Sigmoid colon (tissue), 7 donors: ENCODE results near the gene RAB37. TPM values are rescaled to one million over a fixed set of nuclear protein-coding genes. Genes with fewer than 3 reads are reported as not detected.

Experiments
- DNase-seq: peaks from one replicate; pipeline ENCODE4 v3.0.0-alpha.2; 2019
- H3K27ac ChIP-seq, 4 donors: fragments of 200-600 bp; sonication (generic); one replicate each; pipeline ENCODE4 v1.5.1; 2016 to 2019; ENCODE audit warnings: mild to moderate bottlenecking in 1 of 4
- H3K27me3 ChIP-seq, 3 donors: fragments of 200-600 bp; sonication (generic); one replicate each; pipeline ENCODE4 v1.5.1; 2019; ENCODE audit warnings: mild to moderate bottlenecking in 1 of 3
- H3K36me3 ChIP-seq, 4 donors: fragments of 200-600 bp; sonication (generic); one replicate each; pipeline ENCODE4 v1.5.1; 2016 to 2019
- H3K4me1 ChIP-seq, 4 donors: fragments of 200-600 bp; sonication (generic); one replicate each; pipeline ENCODE4 v1.5.1; 2017 to 2019
- H3K4me3 ChIP-seq, 4 donors: fragments of 200-600 bp; sonication (generic); one replicate each; pipeline ENCODE4 v1.5.1; 2017 to 2019; ENCODE audit warnings: mild to moderate bottlenecking in 2 of 4, moderate library complexity in 1 of 4
- H3K9me3 ChIP-seq, 4 donors: fragments of 200-600 bp in 3 of 4; sonication (generic) in 3 of 4; one replicate each; pipeline versions ENCODE4 v1.5.1 to v1.6.1; 2013 to 2019
- EP300 ChIP-seq, 4 donors: sonication (generic); formaldehyde crosslinking; IDR thresholded peaks; one replicate each; pipeline ENCODE4 v1.6.1; 2017; ENCODE audit warnings: antibody characterized with exemption in 4 of 4
- POLR2A ChIP-seq, 2 donors: fragments of 450-650 bp; IDR thresholded peaks; one replicate each; pipeline ENCODE4 v1.6.1; 2016; ENCODE audit warnings: antibody characterized with exemption in 2 of 2, mild to moderate bottlenecking in 2 of 2, moderate library complexity in 2 of 2
- POLR2AphosphoS5 ChIP-seq, 4 donors: sonication (generic); formaldehyde crosslinking; IDR thresholded peaks; one replicate each; pipeline ENCODE4 v1.6.1; 2017; ENCODE audit warnings: antibody characterized with exemption in 4 of 4
- WGBS, 2 donors: extraction: QIAGEN DNeasy Blood & Tissue Kit; methylation state at CpG; one replicate each; pipeline ENCODE4 v1.1.7; 2013; 5-methylcytosine and 5-hydroxymethylcytosine counted together
- intact Hi-C: fragments of 100-400 bp; cut with DNase I; formaldehyde crosslinking; loops from one replicate; pipeline ENCODE4 v1.15.1; 2023
- polyA plus RNA-seq, 3 donors: library from polyadenylated mRNA; stranded (reverse); fragments of 200-250 nt; gene quantifications; one replicate each; pipeline ENCODE4 v1.2.3, GENCODE V29; 2013
- total RNA-seq, 4 donors: library from RNA; depleted of rRNA; stranded (reverse); fragments of >200 nt; gene quantifications; one replicate each; pipeline ENCODE4 v1.1.0, GENCODE V29; 2016
- TF ChIP-seq, protein P1 (sequence below), 4 experiments: fragments of 450-650 bp in 3 of 4; fragments of 200-600 bp in 1 of 4; IDR thresholded peaks; one replicate each; pipeline ENCODE4 v1.5.1; 2016 to 2019; ENCODE audit warnings: antibody characterized with exemption in 4 of 4, mild to moderate bottlenecking in 3 of 4, moderate library complexity in 2 of 4
- donor health status: healthy with polysubstance abuse.
- donor health status: Bipolar disorder and iron deficiency.
- donor health status: healthy.

Gene RAB37
- total and polyA plus RNA-seq, 7 donors, result 0.54 to 28.8 (median 4.1) TPM

DNA sequence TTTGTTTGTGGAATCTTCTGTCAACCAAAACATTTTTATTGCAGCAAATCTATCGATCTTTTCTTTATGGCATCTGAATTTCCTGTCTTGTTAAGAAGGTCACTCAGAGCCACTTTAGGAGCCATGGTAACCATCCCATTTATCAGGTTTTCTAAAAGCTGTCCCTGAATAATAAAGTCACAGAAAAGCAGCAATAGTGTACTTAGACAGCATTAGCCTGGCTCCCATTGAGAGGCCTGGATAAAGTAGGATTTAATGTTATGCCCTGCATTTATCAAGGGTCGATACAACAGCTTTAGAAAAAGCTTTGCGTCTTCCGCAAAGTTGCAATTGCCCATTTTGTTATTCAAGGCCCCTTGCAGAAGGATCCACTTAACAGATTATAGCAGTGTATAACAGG is 14.3 kb upstream of the RAB37 start:
- Histone ChIP-seq H3K4me3 (no peak overlapping the region), H3K27me3 (no peaks in the 10 kb centered on the region), H3K27ac (no peak overlapping the region), H3K36me3 (no peaks in the 10 kb centered on the region), H3K4me1 (no peaks in the 10 kb centered on the region), H3K9me3 (no peaks in the 10 kb centered on the region)
- 75 to 84% methylated on average over 4 of the region's 4 CpGs for WGBS, 2 donors
- intact Hi-C loops, result no loop called here
- no peak for DNase-seq
- TF ChIP-seq POLR2AphosphoS5 (IDR thresholded peaks at IDR 0.05), result no peak
- TF ChIP-seq POLR2A (IDR thresholded peaks at IDR 0.05), result no peak
- TF ChIP-seq, protein P1, sequence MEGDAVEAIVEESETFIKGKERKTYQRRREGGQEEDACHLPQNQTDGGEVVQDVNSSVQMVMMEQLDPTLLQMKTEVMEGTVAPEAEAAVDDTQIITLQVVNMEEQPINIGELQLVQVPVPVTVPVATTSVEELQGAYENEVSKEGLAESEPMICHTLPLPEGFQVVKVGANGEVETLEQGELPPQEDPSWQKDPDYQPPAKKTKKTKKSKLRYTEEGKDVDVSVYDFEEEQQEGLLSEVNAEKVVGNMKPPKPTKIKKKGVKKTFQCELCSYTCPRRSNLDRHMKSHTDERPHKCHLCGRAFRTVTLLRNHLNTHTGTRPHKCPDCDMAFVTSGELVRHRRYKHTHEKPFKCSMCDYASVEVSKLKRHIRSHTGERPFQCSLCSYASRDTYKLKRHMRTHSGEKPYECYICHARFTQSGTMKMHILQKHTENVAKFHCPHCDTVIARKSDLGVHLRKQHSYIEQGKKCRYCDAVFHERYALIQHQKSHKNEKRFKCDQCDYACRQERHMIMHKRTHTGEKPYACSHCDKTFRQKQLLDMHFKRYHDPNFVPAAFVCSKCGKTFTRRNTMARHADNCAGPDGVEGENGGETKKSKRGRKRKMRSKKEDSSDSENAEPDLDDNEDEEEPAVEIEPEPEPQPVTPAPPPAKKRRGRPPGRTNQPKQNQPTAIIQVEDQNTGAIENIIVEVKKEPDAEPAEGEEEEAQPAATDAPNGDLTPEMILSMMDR (IDR thresholded peaks at IDR 0.05), result no peak

DNA sequence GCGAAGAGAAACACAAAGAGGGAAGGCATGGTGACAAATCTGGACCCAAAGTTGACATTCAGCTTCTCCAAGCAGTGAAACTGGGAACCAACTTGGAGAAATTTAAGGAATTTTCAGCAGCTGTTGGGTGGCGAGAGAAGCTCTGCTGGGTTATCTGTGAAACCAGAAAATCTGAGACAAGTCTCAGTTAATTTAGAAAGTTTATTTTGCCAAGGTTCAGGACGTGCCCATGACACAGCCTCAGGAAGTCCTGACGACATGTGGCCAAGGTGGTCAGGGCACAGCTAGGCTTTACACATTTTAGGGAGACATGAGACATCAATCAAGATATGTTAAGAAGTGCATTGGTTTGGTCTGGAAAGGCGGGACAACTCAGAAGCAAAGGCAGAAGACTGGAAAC is 13.2 kb upstream of the RAB37 start:
- TF ChIP-seq POLR2A (IDR thresholded peaks at IDR 0.05), result no peak
- no peak for TF ChIP-seq EP300 (IDR thresholded peaks at IDR 0.05)
- no peak for TF ChIP-seq POLR2AphosphoS5 (IDR thresholded peaks at IDR 0.05)
- TF ChIP-seq, protein P1 (IDR thresholded peaks at IDR 0.05), result no peak
- H3K4me3 ChIP-seq, result no peak overlapping the region
- H3K27me3 ChIP-seq, result no peaks in the 10 kb centered on the region
- WGBS, 2 donors, result 73 to 86% methylated on average over 5 of the region's 5 CpGs
- no peaks in the 10 kb centered on the region for H3K4me1 ChIP-seq
- intact Hi-C loops, result no loop called here
- no peak overlapping the region for H3K27ac ChIP-seq
- DNase-seq, result no peak
- H3K9me3 ChIP-seq, result no peaks in the 10 kb centered on the region
- no peaks in the 10 kb centered on the region for H3K36me3 ChIP-seq

DNA sequence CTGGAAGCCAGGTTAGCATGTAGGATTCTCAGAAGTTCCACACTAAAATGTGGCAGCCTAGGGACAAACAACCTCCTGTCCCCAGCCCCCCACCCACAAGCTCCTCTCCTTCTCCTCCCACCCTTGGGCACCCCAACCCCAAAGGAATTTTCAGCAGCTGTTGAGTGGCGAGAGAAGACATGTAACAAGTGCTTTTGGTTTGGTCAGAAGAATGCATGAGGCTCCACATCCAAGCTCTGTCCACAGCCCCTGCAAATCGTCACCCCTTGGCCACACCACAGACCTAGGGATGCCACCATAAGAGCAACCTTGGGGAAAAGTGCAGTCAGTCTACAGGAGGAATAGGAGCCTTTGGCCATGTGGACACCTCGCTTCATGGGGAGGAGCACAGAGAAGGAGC is 11.9 kb upstream of the RAB37 start:
- Histone ChIP-seq H3K9me3 (no peaks in the 10 kb centered on the region), H3K27me3 (peaks cover 0 to under 1% (median 0%) of the 10 kb centered on the region in 3 donors), H3K27ac (no peak overlapping the region), H3K4me1 (no peaks in the 10 kb centered on the region), H3K36me3 (no peaks in the 10 kb centered on the region), H3K4me3 (no peak overlapping the region)
- no peak for DNase-seq
- 93 to 95% methylated on average over 3 of the region's 3 CpGs for WGBS, 2 donors
- intact Hi-C loops, result no loop called here
- TF ChIP-seq POLR2AphosphoS5 (IDR thresholded peaks at IDR 0.05) (no peak), EP300 (IDR thresholded peaks at IDR 0.05) (no peak), POLR2A (IDR thresholded peaks at IDR 0.05) (no peak)
- TF ChIP-seq, protein P1 (IDR thresholded peaks at IDR 0.05), result no peak

DNA sequence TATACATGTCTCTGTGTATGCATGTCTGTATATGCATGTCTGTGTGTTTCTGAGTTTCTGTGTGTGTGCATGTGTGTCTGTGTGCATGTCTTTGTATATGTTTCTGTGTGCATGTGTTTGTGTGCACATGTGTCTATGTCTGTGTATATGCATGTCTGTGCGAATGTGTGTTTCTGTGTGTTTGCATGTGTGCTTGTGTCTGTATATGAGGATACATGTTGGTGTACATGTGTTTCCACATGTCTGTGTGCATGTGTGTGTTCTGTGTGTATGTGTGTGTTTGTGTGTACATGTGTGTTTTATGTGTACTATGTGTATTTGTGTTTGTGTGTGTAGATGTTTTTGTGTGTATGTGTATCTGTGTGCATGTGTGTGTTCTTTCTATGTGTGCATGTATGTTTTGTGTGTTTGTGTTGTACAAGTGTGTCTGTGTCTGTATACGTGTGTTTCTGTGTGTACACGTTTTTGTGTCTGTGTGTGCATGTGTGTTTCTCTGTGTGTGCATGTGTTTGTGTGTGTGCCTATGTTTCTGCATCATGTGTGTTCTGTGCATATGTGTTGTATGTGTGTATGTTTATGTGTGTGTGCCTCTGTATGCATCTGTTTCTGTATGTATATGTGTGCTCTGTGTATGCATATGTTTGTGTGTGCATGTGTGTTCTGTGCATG is 8.9 kb upstream of the RAB37 start:
- intact Hi-C loops, result no loop called here

DNA sequence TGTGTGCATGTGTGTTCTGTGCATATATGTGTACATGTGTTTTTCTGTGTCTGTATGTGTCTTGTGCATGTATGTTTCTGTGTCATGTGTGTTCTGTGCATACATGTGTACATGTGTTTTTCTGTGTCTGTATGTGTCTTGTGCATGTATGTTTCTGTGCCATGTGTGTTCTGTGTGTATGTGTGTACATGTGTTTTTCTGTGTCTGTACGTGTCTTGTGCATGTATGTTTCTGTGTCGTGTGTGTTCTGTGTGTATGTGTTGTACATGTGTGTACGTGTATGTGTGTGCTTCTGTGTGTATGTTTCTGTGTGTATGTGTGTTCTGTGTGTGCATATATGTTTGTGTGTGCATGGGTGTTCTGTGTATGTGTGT is 8.4 kb upstream of the RAB37 start:
- TF ChIP-seq POLR2AphosphoS5 (IDR thresholded peaks at IDR 0.05) (no peak), POLR2A (IDR thresholded peaks at IDR 0.05) (no peak), EP300 (IDR thresholded peaks at IDR 0.05) (no peak)
- TF ChIP-seq, protein P1 (IDR thresholded peaks at IDR 0.05), result no peak
- Histone ChIP-seq H3K9me3 (no peaks in the 10 kb centered on the region), H3K27ac (no peak overlapping the region), H3K36me3 (no peaks in the 10 kb centered on the region), H3K4me1 (no peaks in the 10 kb centered on the region), H3K4me3 (no peak overlapping the region), H3K27me3 (peaks cover 0 to 33% (median 9%) of the 10 kb centered on the region in 3 donors)
- 95 to 96% methylated on average over 3 of the region's 3 CpGs for WGBS, 2 donors
- intact Hi-C loops, result no loop called here
- no peak for DNase-seq

More for the DNA sequence above, 8.9 kb upstream of the RAB37 start:
- Histone ChIP-seq H3K4me3 (no peak overlapping the region), H3K9me3 (no peaks in the 10 kb centered on the region), H3K36me3 (no peaks in the 10 kb centered on the region), H3K4me1 (no peaks in the 10 kb centered on the region), H3K27ac (no peak overlapping the region), H3K27me3 (peaks cover 0 to 28% (median 9%) of the 10 kb centered on the region in 3 donors)
- DNase-seq, result no peak
- TF ChIP-seq POLR2AphosphoS5 (IDR thresholded peaks at IDR 0.05) (no peak), POLR2A (IDR thresholded peaks at IDR 0.05) (no peak)
- WGBS, 2 donors, result 92 to 97% methylated on average over 3 of the region's 3 CpGs
